ENCODE results near the gene MEIS2. TPM values are rescaled to one million over a fixed set of nuclear protein-coding genes. Genes with fewer than 3 reads are reported as not detected.

The MEIS2 gene
- total and polyA plus RNA-seq, 2 of the 13 experiments (the other 11 are each of a cell fraction or from before 2014, with no cell fraction given): 10.7 to 12.4 TPM

DNA sequence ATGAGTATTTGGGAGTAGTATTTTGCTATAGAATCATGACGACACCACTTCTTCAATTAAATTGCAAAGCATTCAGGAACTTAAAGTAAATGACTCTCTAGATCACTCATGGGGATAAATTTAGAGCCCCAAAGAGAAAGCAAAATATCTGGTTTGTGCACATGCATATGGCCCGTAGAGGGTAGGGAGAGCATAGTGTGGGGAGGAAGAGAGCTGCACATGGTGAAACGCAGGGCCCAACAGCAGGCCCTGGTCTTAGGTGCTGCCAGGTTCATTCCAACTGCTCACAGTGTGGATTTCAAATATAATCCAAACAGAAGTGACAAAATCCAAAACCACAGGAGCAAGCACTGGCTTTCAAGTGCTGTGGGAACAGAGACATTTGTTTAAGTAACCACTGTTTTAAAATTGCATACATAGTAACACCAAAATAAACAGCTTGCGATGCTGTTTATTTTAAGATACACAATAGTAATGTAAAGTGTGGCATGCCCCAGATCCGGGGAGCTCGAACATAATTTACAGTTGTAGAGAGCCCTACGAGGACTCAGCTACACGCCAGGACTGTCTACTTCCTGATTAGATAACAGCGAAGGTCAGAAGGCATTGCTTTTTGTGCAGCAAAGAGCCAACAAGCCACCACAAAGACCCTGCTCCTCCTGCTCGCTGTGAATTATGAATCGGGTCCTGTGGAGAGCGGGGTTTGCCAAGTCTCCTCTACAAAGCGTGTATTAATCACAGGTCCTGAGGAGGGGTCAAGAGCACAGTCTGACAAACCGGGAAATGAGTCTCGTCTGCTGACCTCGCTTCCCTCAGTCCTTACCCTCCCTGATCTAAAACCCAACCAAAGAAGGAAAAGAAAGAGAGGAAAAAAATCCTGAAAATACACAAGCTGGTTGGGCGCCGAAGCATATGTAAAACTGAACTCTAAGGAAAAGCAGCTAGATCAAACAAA, 80.6 kb downstream of the MEIS2 start (continued):
- TF ChIP-seq, protein P1, sequence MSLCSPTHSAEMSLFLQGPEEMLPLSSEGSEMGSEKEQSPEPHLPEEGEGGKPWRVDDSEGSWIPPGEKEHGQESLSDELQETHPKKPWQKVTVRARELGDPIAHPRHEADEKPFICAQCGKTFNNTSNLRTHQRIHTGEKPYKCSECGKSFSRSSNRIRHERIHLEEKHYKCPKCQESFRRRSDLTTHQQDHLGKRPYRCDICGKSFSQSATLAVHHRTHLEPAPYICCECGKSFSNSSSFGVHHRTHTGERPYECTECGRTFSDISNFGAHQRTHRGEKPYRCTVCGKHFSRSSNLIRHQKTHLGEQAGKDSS (CRISPR knock-in tag; IDR thresholded peaks at IDR 0.05; ENCODE audit: borderline replicate concordance, low read depth): no peak; the same call in 1 of the 2 replicates
- TF ChIP-seq, protein P2, sequence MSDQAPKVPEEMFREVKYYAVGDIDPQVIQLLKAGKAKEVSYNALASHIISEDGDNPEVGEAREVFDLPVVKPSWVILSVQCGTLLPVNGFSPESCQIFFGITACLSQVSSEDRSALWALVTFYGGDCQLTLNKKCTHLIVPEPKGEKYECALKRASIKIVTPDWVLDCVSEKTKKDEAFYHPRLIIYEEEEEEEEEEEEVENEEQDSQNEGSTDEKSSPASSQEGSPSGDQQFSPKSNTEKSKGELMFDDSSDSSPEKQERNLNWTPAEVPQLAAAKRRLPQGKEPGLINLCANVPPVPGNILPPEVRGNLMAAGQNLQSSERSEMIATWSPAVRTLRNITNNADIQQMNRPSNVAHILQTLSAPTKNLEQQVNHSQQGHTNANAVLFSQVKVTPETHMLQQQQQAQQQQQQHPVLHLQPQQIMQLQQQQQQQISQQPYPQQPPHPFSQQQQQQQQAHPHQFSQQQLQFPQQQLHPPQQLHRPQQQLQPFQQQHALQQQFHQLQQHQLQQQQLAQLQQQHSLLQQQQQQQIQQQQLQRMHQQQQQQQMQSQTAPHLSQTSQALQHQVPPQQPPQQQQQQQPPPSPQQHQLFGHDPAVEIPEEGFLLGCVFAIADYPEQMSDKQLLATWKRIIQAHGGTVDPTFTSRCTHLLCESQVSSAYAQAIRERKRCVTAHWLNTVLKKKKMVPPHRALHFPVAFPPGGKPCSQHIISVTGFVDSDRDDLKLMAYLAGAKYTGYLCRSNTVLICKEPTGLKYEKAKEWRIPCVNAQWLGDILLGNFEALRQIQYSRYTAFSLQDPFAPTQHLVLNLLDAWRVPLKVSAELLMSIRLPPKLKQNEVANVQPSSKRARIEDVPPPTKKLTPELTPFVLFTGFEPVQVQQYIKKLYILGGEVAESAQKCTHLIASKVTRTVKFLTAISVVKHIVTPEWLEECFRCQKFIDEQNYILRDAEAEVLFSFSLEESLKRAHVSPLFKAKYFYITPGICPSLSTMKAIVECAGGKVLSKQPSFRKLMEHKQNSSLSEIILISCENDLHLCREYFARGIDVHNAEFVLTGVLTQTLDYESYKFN (CRISPR knock-in tag; conservative IDR thresholded peaks at IDR 0.05): peak; percentile 50
- TF ChIP-seq ASH2L (IDR thresholded peaks at IDR 0.05; ENCODE audit: insufficient read length, low read depth, low read length) (peak; percentile 67), ZNF496 (CRISPR knock-in tag; IDR thresholded peaks at IDR 0.05; ENCODE audit: insufficient replicate concordance) (no peak), KDM2A (CRISPR knock-in tag; IDR thresholded peaks at IDR 0.05; ENCODE audit: borderline replicate concordance, low read depth) (no peak), POLR2AphosphoS2 (IDR thresholded peaks at IDR 0.05; ENCODE audit: low read depth, low read length) (no peak), TGIF2 (CRISPR knock-in tag; IDR thresholded peaks at IDR 0.05) (peak; percentile 67; the same call in 1 of the 2 replicates), ZSCAN25 (CRISPR knock-in tag; IDR thresholded peaks at IDR 0.05) (no peak), AKAP8 (CRISPR knock-in tag; IDR thresholded peaks at IDR 0.05) (no peak), ZNF331 (CRISPR knock-in tag; IDR thresholded peaks at IDR 0.05) (0 out of 2 replicates have a peak, but pooled peaks have one; percentile 36), ZNF33A (CRISPR knock-in tag; IDR thresholded peaks at IDR 0.05; ENCODE audit: borderline replicate concordance) (no peak), FOXJ3 (CRISPR knock-in tag; IDR thresholded peaks at IDR 0.05; ENCODE audit: borderline replicate concordance) (peak; percentile 40; the same call in 1 of the 2 replicates), PAF1 (CRISPR knock-in tag; IDR thresholded peaks at IDR 0.05) (no peak), GTF2F1 (IDR thresholded peaks at IDR 0.05; ENCODE audit: low read length) (no peak), NCOA1 (CRISPR knock-in tag; IDR thresholded peaks at IDR 0.05) (no peak), NBN (conservative IDR thresholded peaks at IDR 0.05) (no peak)
- TF ChIP-seq, protein P3, sequence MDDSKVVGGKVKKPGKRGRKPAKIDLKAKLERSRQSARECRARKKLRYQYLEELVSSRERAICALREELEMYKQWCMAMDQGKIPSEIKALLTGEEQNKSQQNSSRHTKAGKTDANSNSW (CRISPR knock-in tag; IDR thresholded peaks at IDR 0.05; ENCODE audit: borderline replicate concordance): no peak
- TF ChIP-seq, protein P4, sequence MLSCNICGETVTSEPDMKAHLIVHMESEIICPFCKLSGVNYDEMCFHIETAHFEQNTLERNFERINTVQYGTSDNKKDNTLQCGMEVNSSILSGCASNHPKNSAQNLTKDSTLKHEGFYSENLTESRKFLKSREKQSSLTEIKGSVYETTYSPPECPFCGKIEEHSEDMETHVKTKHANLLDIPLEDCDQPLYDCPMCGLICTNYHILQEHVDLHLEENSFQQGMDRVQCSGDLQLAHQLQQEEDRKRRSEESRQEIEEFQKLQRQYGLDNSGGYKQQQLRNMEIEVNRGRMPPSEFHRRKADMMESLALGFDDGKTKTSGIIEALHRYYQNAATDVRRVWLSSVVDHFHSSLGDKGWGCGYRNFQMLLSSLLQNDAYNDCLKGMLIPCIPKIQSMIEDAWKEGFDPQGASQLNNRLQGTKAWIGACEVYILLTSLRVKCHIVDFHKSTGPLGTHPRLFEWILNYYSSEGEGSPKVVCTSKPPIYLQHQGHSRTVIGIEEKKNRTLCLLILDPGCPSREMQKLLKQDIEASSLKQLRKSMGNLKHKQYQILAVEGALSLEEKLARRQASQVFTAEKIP (CRISPR knock-in tag; IDR thresholded peaks at IDR 0.05; ENCODE audit: borderline replicate concordance): no peak
- TF ChIP-seq, protein P5, sequence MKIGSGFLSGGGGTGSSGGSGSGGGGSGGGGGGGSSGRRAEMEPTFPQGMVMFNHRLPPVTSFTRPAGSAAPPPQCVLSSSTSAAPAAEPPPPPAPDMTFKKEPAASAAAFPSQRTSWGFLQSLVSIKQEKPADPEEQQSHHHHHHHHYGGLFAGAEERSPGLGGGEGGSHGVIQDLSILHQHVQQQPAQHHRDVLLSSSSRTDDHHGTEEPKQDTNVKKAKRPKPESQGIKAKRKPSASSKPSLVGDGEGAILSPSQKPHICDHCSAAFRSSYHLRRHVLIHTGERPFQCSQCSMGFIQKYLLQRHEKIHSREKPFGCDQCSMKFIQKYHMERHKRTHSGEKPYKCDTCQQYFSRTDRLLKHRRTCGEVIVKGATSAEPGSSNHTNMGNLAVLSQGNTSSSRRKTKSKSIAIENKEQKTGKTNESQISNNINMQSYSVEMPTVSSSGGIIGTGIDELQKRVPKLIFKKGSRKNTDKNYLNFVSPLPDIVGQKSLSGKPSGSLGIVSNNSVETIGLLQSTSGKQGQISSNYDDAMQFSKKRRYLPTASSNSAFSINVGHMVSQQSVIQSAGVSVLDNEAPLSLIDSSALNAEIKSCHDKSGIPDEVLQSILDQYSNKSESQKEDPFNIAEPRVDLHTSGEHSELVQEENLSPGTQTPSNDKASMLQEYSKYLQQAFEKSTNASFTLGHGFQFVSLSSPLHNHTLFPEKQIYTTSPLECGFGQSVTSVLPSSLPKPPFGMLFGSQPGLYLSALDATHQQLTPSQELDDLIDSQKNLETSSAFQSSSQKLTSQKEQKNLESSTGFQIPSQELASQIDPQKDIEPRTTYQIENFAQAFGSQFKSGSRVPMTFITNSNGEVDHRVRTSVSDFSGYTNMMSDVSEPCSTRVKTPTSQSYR (CRISPR knock-in tag; IDR thresholded peaks at IDR 0.05; ENCODE audit: borderline replicate concordance): no peak

Data from HepG2 (cell line).